Panc1 (cell line): ENCODE results near the gene ASB6. TPM values are rescaled to one million over a fixed set of nuclear protein-coding genes. Genes with fewer than 3 reads are reported as not detected.

Experiments used
- ATAC-seq: fragments of 200-7000 bp; cut with Tn5 transposase; 2 replicates; pipeline ENCODE4 v1.9.1; 2020; ENCODE audit warnings: mild to moderate bottlenecking, moderate library complexity
- BruUV-seq: library from RNA; stranded (reverse); fragments of 400-500 nt; replicated peaks from 2 replicates; lab custom pipeline; 2021; lab: Mats Ljungman, UMichigan
- CTCF ChIA-PET: fragments of 300-600 bp; sonication (Branson Sonifier 250); formaldehyde crosslinking; loops from one replicate; lab custom pipeline; 2022; ENCODE audit warnings: antibody characterized with exemption; lab: Charles Lee
- POLR2A ChIA-PET: fragments of 300-600 bp; sonication (Branson Sonifier 250); formaldehyde crosslinking; loops from one replicate; lab custom pipeline; 2022; ENCODE audit warnings: antibody characterized with exemption; lab: Charles Lee
- DNase-seq: peaks from one replicate; pipeline ENCODE4 v3.0.0-alpha.2; 2010; ENCODE audit warnings: low read depth, low spot score
- H3K27ac ChIP-seq: 2 replicates; pipeline ENCODE4 v1.5.1; 2011; ENCODE audit warnings: mild to moderate bottlenecking, low read length, inconsistent platforms
- H3K27me3 ChIP-seq: fragments of 200-500 bp; sonication (Bioruptor generic); 2 replicates; pipeline ENCODE4 v1.6.0; 2014; ENCODE audit warnings: low read length, inconsistent platforms; ENCODE audit not compliant: control insufficient read depth, insufficient read depth
- H3K36me3 ChIP-seq: fragments of 200-500 bp; sonication (Bioruptor generic); 2 replicates; pipeline ENCODE4 v1.5.1; 2014; ENCODE audit warnings: inconsistent platforms, mild to moderate bottlenecking, low read length, moderate library complexity; ENCODE audit not compliant: control insufficient read depth, insufficient read depth
- H3K4me1 ChIP-seq: 2 replicates; pipeline ENCODE4 v1.5.1; 2011; ENCODE audit warnings: inconsistent platforms, mild to moderate bottlenecking, low read length, moderate library complexity; ENCODE audit not compliant: control insufficient read depth, insufficient read depth
- H3K4me3 ChIP-seq, 2 experiments: 2 replicates each; pipeline ENCODE4 v1.5.1; 2011 to 2012; ENCODE audit warnings: low read depth in 2 of 2, low read length in 2 of 2, mild to moderate bottlenecking in 2 of 2, inconsistent platforms in 1 of 2, moderate library complexity in 1 of 2
- H3K9me3 ChIP-seq: fragments of 200-500 bp; sonication (Bioruptor generic); 2 replicates; pipeline ENCODE4 v1.5.1; 2014; ENCODE audit warnings: low read depth, mild to moderate bottlenecking, inconsistent platforms, low read length, moderate library complexity; ENCODE audit not compliant: control insufficient read depth, insufficient read depth
- CTCF ChIP-seq: fragments of 450-650 bp; IDR thresholded peaks from 2 replicates; pipeline ENCODE4 v1.5.1; 2017; ENCODE audit warnings: mild to moderate bottlenecking
- POLR2AphosphoS5 ChIP-seq: IDR thresholded peaks from 2 replicates; pipeline ENCODE4 v1.6.1; 2012; ENCODE audit warnings: mild to moderate bottlenecking, low read depth, low read length, moderate library complexity
- REST ChIP-seq, 2 experiments: IDR thresholded peaks; 2 replicates each; pipeline ENCODE4 v1.6.1; 2011 to 2012; ENCODE audit warnings: low read depth in 2 of 2, control low read depth in 1 of 2, low read length in 1 of 2, mild to moderate bottlenecking in 1 of 2, moderate library complexity in 1 of 2; ENCODE audit not compliant: insufficient read depth in 1 of 2
- SIN3A ChIP-seq: IDR thresholded peaks from 2 replicates; pipeline ENCODE4 v1.6.1; 2012; ENCODE audit warnings: low read depth, mild to moderate bottlenecking, low read length, moderate library complexity, borderline replicate concordance; ENCODE audit not compliant: insufficient read depth
- TCF7L2 ChIP-seq: IDR thresholded peaks from 2 replicates; pipeline ENCODE4 v1.6.1; 2011; ENCODE audit warnings: mild to moderate bottlenecking, low read depth, low read length, inconsistent platforms
- in situ Hi-C: cut with HindIII; loops from 2 replicates; pipeline ENCODE4 v1.10.0; 2016; ENCODE audit warnings: low sequenced_read_pairs, low pct_unique_long_range_greater_than_20kb
- intact Hi-C: fragments of 100-400 bp; cut with micrococcal nuclease; formaldehyde crosslinking; loops from one replicate; pipeline ENCODE4 v1.10.0; 2022; ENCODE audit not compliant: unreplicated experiment
- total RNA-seq: library from RNA; stranded (reverse); gene quantifications from one replicate; pipeline ENCODE4 v1.2.1, GENCODE V29; 2021; ENCODE audit not compliant: unreplicated experiment

ASB6 gene
- total RNA-seq, 1 experiment from 2014 or later = 14.3 TPM

GRCh38 chr9:129617167-129617566 is 24.8 kb downstream of the ASB6 start:
- CTCF ChIA-PET = interaction anchor here (0.5 kb wide), 1 partner anchor 128 kb away, joined by 4 read pairs; no protein-coding TSS in a partner anchor
- Histone ChIP-seq H3K27me3 (no peaks in the 10 kb centered on the region), H3K4me3 (no peak overlapping the region), H3K27ac (no peak overlapping the region), H3K4me1 (peaks cover 6% of the 10 kb centered on the region; the same call in 1 of the 2 replicates), H3K36me3 (no peaks in the 10 kb centered on the region), H3K9me3 (no peaks in the 10 kb centered on the region)
- BruUV-seq = no TSS peak
- in situ Hi-C loops = no loop called here
- intact Hi-C loops = loop anchor here (10.0 kb wide), 1 partner anchor 482 kb away; no protein-coding TSS in a partner anchor
- POLR2A ChIA-PET = no interaction called here
- DNase-seq (no peak), ATAC-seq (peak; percentile 86)
- no peak for TF ChIP-seq TCF7L2
- TF ChIP-seq POLR2AphosphoS5 = no peak
- TF ChIP-seq SIN3A = no peak
- TF ChIP-seq CTCF = peak; percentile 71
- TF ChIP-seq REST (IDR thresholded peaks at IDR 0.05; ENCODE audit: insufficient read depth in 1 of 2, low read depth in 2 of 2, low read length in 1 of 2) = no peak

GRCh38 chr9:129615407-129616285 is 26.3 kb downstream of the ASB6 start:
- intact Hi-C loops = loop anchor here (10.0 kb wide), 1 partner anchor 481 kb away; no protein-coding TSS in a partner anchor
- H3K27ac ChIP-seq = no peak overlapping the region
- TF ChIP-seq POLR2AphosphoS5 (no peak), REST (IDR thresholded peaks at IDR 0.05; ENCODE audit: insufficient read depth in 1 of 2, low read depth in 2 of 2, low read length in 1 of 2) (no peak), SIN3A (no peak), CTCF (no peak), TCF7L2 (no peak)
- ChIA-PET CTCF (interaction anchor here (0.7 to 1.0 kb wide), 3 partner anchors 10 to 438 kb away, joined by 4 to 8 read pairs (median 6); partner anchors contain the start of gene NTMT1), POLR2A (no interaction called here)
- H3K27me3 ChIP-seq = no peaks in the 10 kb centered on the region
- no TSS peak for BruUV-seq
- in situ Hi-C loops = no loop called here
- no peaks in the 10 kb centered on the region for H3K36me3 ChIP-seq
- no peak overlapping the region for H3K4me3 ChIP-seq
- peaks cover 6% of the 10 kb centered on the region; the same call in 1 of the 2 replicates for H3K4me1 ChIP-seq
- ATAC-seq (no peak), DNase-seq (no peak)
- H3K9me3 ChIP-seq = no peaks in the 10 kb centered on the region
